Ramos (cell line): ENCODE measurements around the gene CATSPER3.

Experiments
- in situ Hi-C: fragments of 300-500 bp; cut with MboI; formaldehyde crosslinking; loops from one replicate; pipeline ENCODE4 v1.14.3; 2022; ENCODE audit warnings: low sequenced_read_pairs; ENCODE audit not compliant: unreplicated experiment

The CATSPER3 gene

GRCh38 chr5:135056316-135057030 is 88.8 kb downstream of the CATSPER3 start:
- in situ Hi-C loops: no loop called here

GRCh38 chr5:135057233-135057632 is 89.5 kb downstream of the CATSPER3 start:
- in situ Hi-C loops: no loop called here

GRCh38 chr5:135058331-135058732 is 90.6 kb downstream of the CATSPER3 start:
- in situ Hi-C loops: no loop called here

- in situ Hi-C loops: no loop called here
Measured at GRCh38 chr5:135059000-135059923, 91.6 kb downstream of the CATSPER3 start.

- in situ Hi-C loops: no loop called here
Measured at GRCh38 chr5:135060021-135060420, 92.3 kb downstream of the CATSPER3 start.

- in situ Hi-C loops: no loop called here
Measured at GRCh38 chr5:135061001-135061400, 93.3 kb downstream of the CATSPER3 start.
